ENCODE results near the gene PGBD2.
"Not testable (repeated sequence)": the region's sequence is repeated elsewhere in the genome, so short reads cannot be mapped to it uniquely, and the experiment has no call there.

- TF ChIP-seq CTCF (conservative IDR thresholded peaks at IDR 0.05); EZH2 (IDR thresholded peaks at IDR 0.05; ENCODE audit: low read depth): not testable (repeated sequence)
Measured at GRCh38 chr1:248927283-248927682, 21.2 kb downstream of the PGBD2 start.
